Measurements from ENCODE around the gene TDP2. TPM values are rescaled to one million over a fixed set of nuclear protein-coding genes. Genes with fewer than 3 reads are reported as not detected.

Gene TDP2
- total and polyA plus RNA-seq, 2 donors (not counting 3 experiments of a cell fraction or from before 2014, with no cell fraction given), result 13.7 to 39.2 TPM

DNA sequence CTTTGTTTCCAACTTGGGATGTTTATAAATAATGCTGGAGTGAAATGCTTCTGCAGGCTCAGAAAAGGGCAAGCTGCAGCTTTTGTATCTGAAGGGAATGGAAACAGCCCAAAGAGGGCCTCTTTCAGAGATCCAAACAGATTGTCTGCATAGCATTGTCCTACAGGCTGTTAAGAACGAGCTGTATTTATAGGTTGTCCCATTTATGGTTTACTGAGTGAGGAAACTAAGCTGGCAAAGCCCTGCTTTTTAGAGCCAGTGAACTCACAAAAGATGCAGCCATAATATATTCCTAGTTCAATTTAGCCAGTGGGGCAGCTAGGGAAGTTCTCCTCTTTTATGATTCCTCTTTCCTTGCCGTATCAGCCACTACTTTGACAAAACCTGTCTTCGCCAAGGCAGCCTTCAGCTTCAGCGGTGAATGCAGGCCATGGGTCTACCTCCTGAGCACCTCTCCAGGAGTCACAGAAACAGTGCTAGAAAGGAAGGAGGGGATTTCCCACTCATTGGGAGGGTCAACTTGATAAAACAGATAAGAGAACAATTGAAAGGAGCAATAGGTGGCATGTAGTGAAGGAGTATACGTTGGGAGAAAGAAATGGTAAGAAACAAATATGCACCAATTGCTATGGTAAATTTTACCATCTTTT, 35.7 kb downstream of the TDP2 start:
- ChIA-PET POLR2A (no interaction called here), CTCF (interaction anchor here (0.8 kb wide), 1 partner anchor 50 kb away, joined by 3 read pairs; no protein-coding TSS in a partner anchor)
- H3K36me3 ChIP-seq (ENCODE audit: control insufficient read depth in 2 of 2, extremely low read depth in 1 of 2, insufficient read depth in 2 of 2, low read length in 2 of 2), result no peaks in the 10 kb centered on the region
- H3K79me2 ChIP-seq (ENCODE audit: control insufficient read depth, insufficient read depth, low read length), result no peaks in the 10 kb centered on the region
- H3K4me2 ChIP-seq (ENCODE audit: insufficient read depth, low read length), result no peak overlapping the region
- intact Hi-C loops (cut with micrococcal nuclease), result no loop called here
- H3K27ac ChIP-seq (ENCODE audit: insufficient read depth, low read depth, low read length), result no peak overlapping the region
- TF ChIP-seq CTCF (IDR thresholded peaks at IDR 0.05; ENCODE audit: extremely low read depth in 1 of 2, insufficient read depth in 1 of 2, low read depth in 1 of 2, low read length in 2 of 2) (no peak), JUN (IDR thresholded peaks at IDR 0.05; ENCODE audit: borderline replicate concordance, insufficient read depth, insufficient read length, low read depth) (no peak), FOS (IDR thresholded peaks at IDR 0.05; ENCODE audit: borderline replicate concordance, insufficient read depth, low read length) (no peak), POLR2A (IDR thresholded peaks at IDR 0.05; ENCODE audit: low read depth, low read length) (no peak), MYC (IDR thresholded peaks at IDR 0.05; ENCODE audit: low read depth, low read length) (no peak), GATA2 (IDR thresholded peaks at IDR 0.05; ENCODE audit: insufficient read depth, insufficient read length, low read depth, low read length) (no peak), EZH2 (IDR thresholded peaks at IDR 0.05; ENCODE audit: borderline replicate concordance, low read depth, low read length, severe bottlenecking) (no peak), POLR2AphosphoS5 (IDR thresholded peaks at IDR 0.05; ENCODE audit: insufficient read depth, low read depth, low read length) (no peak), MAX (IDR thresholded peaks at IDR 0.05; ENCODE audit: insufficient read depth, insufficient read length) (no peak)
- no peak overlapping the region for H3K4me3 ChIP-seq (replicated peaks in 1 of 3; ENCODE audit: insufficient read depth in 1 of 3, low read depth in 1 of 3, low read length in 3 of 3)
- peaks cover 2 to 8% of the 10 kb centered on the region in 2 experiments for H3K27me3 ChIP-seq (ENCODE audit: control insufficient read depth in 2 of 2, insufficient read depth in 2 of 2, low read length in 2 of 2)
- no TSS peak for BruUV-seq (replicated peaks)
- H3K9me3 ChIP-seq (replicated peaks; ENCODE audit: control insufficient read depth, insufficient read depth, low read length), result no peaks in the 10 kb centered on the region
- no peaks in the 10 kb centered on the region for H4K20me1 ChIP-seq (replicated peaks; ENCODE audit: control insufficient read depth, extremely low read depth, insufficient read depth, low read length)
- H2AFZ ChIP-seq (ENCODE audit: low read depth, low read length), result no peak overlapping the region
- no peak for FAIRE-seq
- H3K9ac ChIP-seq (replicated peaks; ENCODE audit: extremely low read depth, insufficient read depth, low read length), result no peak overlapping the region
- H3K9me1 ChIP-seq (replicated peaks; ENCODE audit: control insufficient read depth, extremely low read depth, insufficient read depth, low read length), result no peaks in the 10 kb centered on the region
- H3K4me1 ChIP-seq (ENCODE audit: control insufficient read depth, extremely low read depth, insufficient read depth, low read length), result no peaks in the 10 kb centered on the region
- dilution Hi-C loops (cut with MboI; ENCODE audit: extremely low pct_ligation_motif_present, low sequenced_read_pairs), result no loop called here
- no peak for DNase-seq (ENCODE audit: low read depth, low spot score)
